HCT116 (cell line): ENCODE data around the gene AKT1. TPM values are rescaled to one million over a fixed set of nuclear protein-coding genes. Genes with fewer than 3 reads are reported as not detected.

ENCODE experiments used
- ATAC-seq: fragments of 200-7000 bp; cut with Tn5 transposase; 2 replicates; pipeline ENCODE4 v1.9.1; 2020; ENCODE audit warnings: mild to moderate bottlenecking, moderate library complexity
- BruUV-seq: library from RNA; stranded (reverse); fragments of 400-500 nt; replicated peaks from 2 replicates; lab custom pipeline; 2021; lab: Mats Ljungman, UMichigan
- CTCF ChIA-PET: fragments of 300-600 bp; sonication (Branson Sonifier 250); formaldehyde crosslinking; loops from one replicate; lab custom pipeline; 2021; ENCODE audit warnings: antibody characterized with exemption; lab: Charles Lee
- POLR2A ChIA-PET: fragments of 300-600, 350-600 bp; sonication (Branson Sonifier 250); formaldehyde crosslinking; loops from one replicate; lab custom pipeline; 2021; ENCODE audit warnings: antibody characterized with exemption; lab: Charles Lee
- RAD21 ChIA-PET, 2 experiments: fragments of 300-600 bp; sonication (Branson Sonifier 250); formaldehyde crosslinking; loops; one replicate each; lab custom pipeline; 2023; ENCODE audit warnings: low total read pairs in 2 of 2; ENCODE audit not compliant: uncharacterized antibody in 2 of 2, unreplicated experiment in 2 of 2, low non-redundant PET in 1 of 2; lab: Charles Lee
- DNase-seq: peaks from one replicate; pipeline ENCODE4 v3.0.0-alpha.2; 2010; ENCODE audit warnings: low read depth, low spot score
- H2AFZ ChIP-seq: fragments of 200-600 bp; shearing (Covaris generic), sonication (generic); 2 replicates; pipeline ENCODE4 v1.6.1; 2017; ENCODE audit warnings: low read depth, mixed run types, mixed read lengths, antibody characterized with exemption, low read length; ENCODE audit not compliant: poor library complexity, severe bottlenecking
- H3K27ac ChIP-seq: 2 replicates; pipeline ENCODE4 v1.5.1; 2012; ENCODE audit warnings: low read depth, low read length
- H3K27me3 ChIP-seq: fragments of 200-600 bp; sonication (generic); 2 replicates; pipeline ENCODE4 v1.6.1; 2016; ENCODE audit warnings: mixed run types, low read length, mixed read lengths; ENCODE audit not compliant: insufficient read depth
- H3K36me3 ChIP-seq, 2 experiments: fragments of 200-500 bp in 1 of 2; fragments of 200-600 bp in 1 of 2; sonication (Bioruptor generic) in 1 of 2; sonication (generic) in 1 of 2; 2 replicates each; pipeline versions ENCODE4 v1.5.1 to v1.6.1; 2014 to 2016; ENCODE audit warnings: low read length in 2 of 2, inconsistent platforms in 1 of 2, mixed read lengths in 1 of 2, mixed run types in 1 of 2; ENCODE audit not compliant: insufficient read depth in 2 of 2, control insufficient read depth in 1 of 2
- H3K4me1 ChIP-seq, 2 experiments: fragments of 200-600 bp in 1 of 2; sonication (generic) in 1 of 2; 2 replicates each; pipeline versions ENCODE4 v1.5.1 to v1.6.1; 2012 to 2017; ENCODE audit warnings: low read length in 2 of 2, inconsistent platforms in 1 of 2, mild to moderate bottlenecking in 1 of 2, mixed read lengths in 1 of 2, mixed run types in 1 of 2, moderate library complexity in 1 of 2; ENCODE audit not compliant: insufficient read depth in 2 of 2, control insufficient read depth in 1 of 2
- H3K4me2 ChIP-seq: fragments of 200-600 bp; sonication (generic); 2 replicates; pipeline ENCODE4 v1.6.1; 2017; ENCODE audit warnings: mixed run types, low read length, mixed read lengths
- H3K4me3 ChIP-seq, 2 experiments: fragments of 200-600 bp in 1 of 2; sonication (generic) in 1 of 2; replicated peaks in 1 of 2; 2 replicates each; pipeline ENCODE4 v1.5.1; 2011 to 2016; ENCODE audit warnings: low read length in 2 of 2, control low read depth in 1 of 2, low read depth in 1 of 2, mild to moderate bottlenecking in 1 of 2, mixed read lengths in 1 of 2, mixed run types in 1 of 2
- H3K79me2 ChIP-seq: fragments of 200-600 bp; sonication (generic); 2 replicates; pipeline ENCODE4 v1.6.1; 2017; ENCODE audit warnings: mild to moderate bottlenecking, mixed run types, low read length, moderate library complexity, mixed read lengths; ENCODE audit not compliant: insufficient read depth
- H3K9ac ChIP-seq: fragments of 200-600 bp; sonication (generic); 2 replicates; pipeline ENCODE4 v1.6.1; 2016; ENCODE audit warnings: low read length, mixed read lengths
- H3K9me2 ChIP-seq: fragments of 200-600 bp; sonication (generic), shearing (Covaris generic); 2 replicates; pipeline ENCODE4 v1.6.1; 2017; ENCODE audit warnings: mixed run types, mild to moderate bottlenecking, moderate library complexity; ENCODE audit not compliant: insufficient read depth
- H3K9me3 ChIP-seq, 2 experiments: fragments of 200-500 bp in 1 of 2; fragments of 200-600 bp in 1 of 2; sonication (Bioruptor generic) in 1 of 2; sonication (generic) in 1 of 2; 2 replicates each; pipeline ENCODE4 v1.6.1; 2014 to 2017; ENCODE audit warnings: low read length in 2 of 2, mixed read lengths in 2 of 2, inconsistent platforms in 1 of 2, low read depth in 1 of 2, mild to moderate bottlenecking in 1 of 2, mixed run types in 1 of 2, moderate library complexity in 1 of 2; ENCODE audit not compliant: control insufficient read depth in 1 of 2, insufficient read depth in 1 of 2
- H4K20me1 ChIP-seq: fragments of 200-600 bp; sonication (generic), shearing (Covaris generic); 2 replicates; pipeline ENCODE4 v1.6.1; 2017; ENCODE audit warnings: mixed run types, mild to moderate bottlenecking, moderate library complexity; ENCODE audit not compliant: insufficient read depth
- JUND ChIP-seq: IDR thresholded peaks from 2 replicates; pipeline ENCODE4 v1.6.1; 2012
- POLR2AphosphoS5 ChIP-seq: IDR thresholded peaks from 2 replicates; pipeline ENCODE4 v1.6.1; 2011; ENCODE audit warnings: mild to moderate bottlenecking, low read depth, low read length, moderate library complexity
- SP1 ChIP-seq: IDR thresholded peaks from 2 replicates; pipeline ENCODE4 v1.6.1; 2012; ENCODE audit warnings: low read depth
- YY1 ChIP-seq: IDR thresholded peaks from 2 replicates; pipeline ENCODE4 v1.6.1; 2011; ENCODE audit warnings: low read length, low read depth, moderate library complexity, mild to moderate bottlenecking; ENCODE audit not compliant: insufficient replicate concordance; ENCODE audit errors: extremely low read depth
- ZBTB33 ChIP-seq: IDR thresholded peaks from 2 replicates; pipeline ENCODE4 v1.6.1; 2011; ENCODE audit warnings: mild to moderate bottlenecking, low read length, moderate library complexity; ENCODE audit not compliant: insufficient replicate concordance; ENCODE audit errors: extremely low read depth
- ZFX ChIP-seq: fragments of 450-650 bp; IDR thresholded peaks from 2 replicates; pipeline ENCODE4 v1.6.1; 2017
- intact Hi-C: fragments of 100-400 bp; cut with micrococcal nuclease; formaldehyde crosslinking; loops from 2 replicates; pipeline ENCODE4 v1.10.0; 2022
- total RNA-seq: library from RNA; stranded (reverse); gene quantifications from one replicate; pipeline ENCODE4 v1.2.1, GENCODE V29; 2021; ENCODE audit not compliant: unreplicated experiment

Gene AKT1
- total RNA-seq, 1 experiment from 2014 or later = 152 TPM

GRCh38 chr14:104792945-104793702 is 2.4 kb downstream of the AKT1 start:
- H3K27me3 ChIP-seq = no peaks in the 10 kb centered on the region
- H3K9me2 ChIP-seq = no peaks in the 10 kb centered on the region
- ATAC-seq (no peak), DNase-seq (no peak)
- H2AFZ ChIP-seq = no peak overlapping the region
- peaks cover 8 to 12% of the 10 kb centered on the region in 2 experiments for H3K36me3 ChIP-seq
- no peaks in the 10 kb centered on the region for H3K9me3 ChIP-seq
- peak overlapping the region; percentile 82 for H3K4me2 ChIP-seq
- H4K20me1 ChIP-seq = no peaks in the 10 kb centered on the region
- peak overlapping the region; percentile 68 for H3K9ac ChIP-seq
- BruUV-seq = no TSS peak
- peak overlapping the region; percentile 93 for H3K27ac ChIP-seq
- H3K79me2 ChIP-seq = peaks cover 63% of the 10 kb centered on the region
- POLR2A ChIA-PET = no interaction called here
- TF ChIP-seq ZBTB33 (no peak), YY1 (no peak), POLR2AphosphoS5 (no peak), SP1 (no peak), ZFX (no peak), JUND (no peak)
- TF ChIP-seq, all 23 proteins: peak for 0
- RAD21 ChIA-PET = interaction anchor here in 1 of 2 experiments (0.6 kb wide), 1 partner anchor 11 kb away, joined by 6 read pairs; no protein-coding TSS in a partner anchor
- CTCF ChIA-PET = interaction anchor here (1.1 kb wide), 1 partner anchor 25 kb away, joined by 4 read pairs; no protein-coding TSS in a partner anchor
- intact Hi-C loops = no loop called here
- Histone ChIP-seq H3K4me1 (peaks cover 22 to 41% of the 10 kb centered on the region in 2 experiments), H3K4me3 (no peak overlapping the region)
